ENCODE measurements around the gene CHPF.

DNA sequence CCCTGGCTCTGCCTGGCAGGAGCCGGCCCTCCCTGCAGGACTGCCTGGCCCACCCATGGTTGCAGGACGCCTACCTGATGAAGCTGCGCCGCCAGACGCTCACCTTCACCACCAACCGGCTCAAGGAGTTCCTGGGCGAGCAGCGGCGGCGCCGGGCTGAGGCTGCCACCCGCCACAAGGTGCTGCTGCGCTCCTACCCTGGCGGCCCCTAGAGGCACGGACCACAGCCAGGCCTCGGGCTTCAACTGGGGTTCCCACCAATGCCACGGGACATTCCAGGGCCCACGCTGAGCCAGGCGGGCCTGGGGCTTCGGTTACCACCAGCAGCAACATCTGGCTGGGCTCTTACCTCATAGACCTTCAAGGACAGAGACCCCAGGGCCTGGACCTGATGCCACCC is 51.0 kb downstream of the CHPF start:
- TF ChIP-seq POLR2A (IDR thresholded peaks at IDR 0.05; ENCODE audit: low read depth, low read length) (no peak), TAF1 (IDR thresholded peaks at IDR 0.05; ENCODE audit: borderline replicate concordance, low read depth, low read length) (no peak), POLR2AphosphoS5 (IDR thresholded peaks at IDR 0.05; ENCODE audit: low read depth, low read length) (no peak)
